Right lobe of liver (tissue), 6 donors: ENCODE data around the gene CELF2. TPM values are rescaled to one million over a fixed set of nuclear protein-coding genes. Genes with fewer than 3 reads are reported as not detected.

Experiments used
- ATAC-seq, 4 donors: fragments of 200-7000 bp; cut with Tn5 transposase; one replicate each; pipeline ENCODE4 v1.9.1; 2020; ENCODE audit warnings: mild to moderate bottlenecking in 4 of 4, moderate library complexity in 4 of 4
- DNase-seq, 3 donors: peaks; one replicate each; pipeline ENCODE4 v3.0.0-alpha.2; 2020
- H3K27ac ChIP-seq, 3 donors: fragments of 200-600 bp; one replicate each; pipeline ENCODE4 v1.8.0; 2022
- H3K27me3 ChIP-seq, 2 donors: fragments of 200-600 bp; one replicate each; pipeline ENCODE4 v1.8.0; 2022
- H3K36me3 ChIP-seq, 4 donors: fragments of 200-600 bp; sonication (generic) in 1 of 4; one replicate each; pipeline versions ENCODE4 v1.5.1 to v1.8.0; 2017 to 2022; ENCODE audit warnings: control low read depth in 1 of 4
- H3K4me1 ChIP-seq, 4 donors: fragments of 200-600 bp; sonication (generic) in 1 of 4; one replicate each; pipeline versions ENCODE4 v1.5.1 to v1.8.0; 2017 to 2022; ENCODE audit warnings: control low read depth in 1 of 4
- H3K4me3 ChIP-seq, 3 donors: fragments of 200-600 bp; one replicate each; pipeline ENCODE4 v1.8.0; 2022
- H3K9me3 ChIP-seq, 4 donors: fragments of 200-600 bp; sonication (generic) in 1 of 4; one replicate each; pipeline versions ENCODE4 v1.5.1 to v1.8.0; 2017 to 2022; ENCODE audit warnings: control low read depth in 1 of 4
- CTCF ChIP-seq, 4 donors: fragments of 200-600 bp in 3 of 4; fragments of 450-650 bp in 1 of 4; IDR thresholded peaks; one replicate each; pipeline versions ENCODE4 v1.5.1 to v1.8.0; 2016 to 2022; ENCODE audit warnings: antibody characterized with exemption in 4 of 4, mild to moderate bottlenecking in 2 of 4
- POLR2A ChIP-seq: fragments of 450-650 bp; IDR thresholded peaks from one replicate; pipeline ENCODE4 v1.6.1; 2017; ENCODE audit warnings: antibody characterized with exemption, mild to moderate bottlenecking
- WGBS: methylation state at CpG from one replicate; pipeline ENCODE4 v1.1.6; 2018; ENCODE audit warnings: low coverage, low lambda C conversion rate; ENCODE audit not compliant: insufficient coverage; ENCODE audit errors: missing lambda C conversion rate; 5-methylcytosine and 5-hydroxymethylcytosine counted together
- intact Hi-C, 2 donors: fragments of 100-400 bp; cut with DNase I; formaldehyde crosslinking; loops; one replicate each; pipeline versions ENCODE4 v1.11.2 to v1.14.1; 2022
- total RNA-seq, 6 experiments: library from RNA; depleted of rRNA in 2 of 6; stranded (reverse); fragments of >200 nt in 2 of 6; fragmentation: NEBNext Ultra II Directional in 3 of 6; extraction: Animal tissue kit (Norgen Biotek cat#: 25700) in 3 of 6; gene quantifications; one replicate each; pipeline versions ENCODE4 v1.1.0 to v1.2.4, GENCODE V29; 2016 to 2023
- donor health status: DM: no; HTN: yes; CAD: no.
- donor health status: DM: no; HTN: no; CAD: no.
- donor health status: DM: no; HTN: no; CAD: no.
- donor health status: DM: no; HTN: yes; CAD: no.
- donor health status: DM: no; HTN: yes; CAD: no.

The CELF2 gene
- total RNA-seq, 6 experiments from 2014 or later = 2.4 to 6.2 (median 3.7) TPM

DNA sequence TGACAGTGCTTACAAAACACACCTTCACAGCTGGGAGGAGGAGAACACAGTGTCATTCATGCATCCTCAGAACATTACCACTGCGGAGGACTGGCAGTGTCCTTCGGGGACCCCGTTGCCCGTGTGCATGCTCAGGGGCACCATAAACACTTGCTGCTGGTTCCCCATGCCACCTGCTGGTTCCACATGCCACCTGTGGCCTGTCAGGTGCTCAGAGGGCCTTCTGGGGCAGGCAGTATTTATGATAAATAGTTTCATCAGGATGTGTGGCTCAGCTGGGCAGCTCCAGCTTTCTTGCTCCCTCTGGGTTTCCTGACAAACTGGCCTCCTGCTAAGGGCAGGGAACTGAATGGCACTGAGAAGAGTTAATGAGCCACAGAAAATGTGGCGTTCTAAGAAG is 32.1 kb downstream of the CELF2 start:
- TF ChIP-seq CTCF (IDR thresholded peaks at IDR 0.05) (no peak), POLR2A (no peak)
- Histone ChIP-seq H3K36me3 (no peaks in the 10 kb centered on the region), H3K27me3 (no peaks in the 10 kb centered on the region), H3K4me3 (no peak overlapping the region), H3K4me1 (no peaks in the 10 kb centered on the region), H3K27ac (no peak overlapping the region), H3K9me3 (no peaks in the 10 kb centered on the region)
- DNase-seq (no peak), ATAC-seq (no peak)
- WGBS = 80% methylated on average over 5 of the region's 5 CpGs
- intact Hi-C loops = no loop called here

DNA sequence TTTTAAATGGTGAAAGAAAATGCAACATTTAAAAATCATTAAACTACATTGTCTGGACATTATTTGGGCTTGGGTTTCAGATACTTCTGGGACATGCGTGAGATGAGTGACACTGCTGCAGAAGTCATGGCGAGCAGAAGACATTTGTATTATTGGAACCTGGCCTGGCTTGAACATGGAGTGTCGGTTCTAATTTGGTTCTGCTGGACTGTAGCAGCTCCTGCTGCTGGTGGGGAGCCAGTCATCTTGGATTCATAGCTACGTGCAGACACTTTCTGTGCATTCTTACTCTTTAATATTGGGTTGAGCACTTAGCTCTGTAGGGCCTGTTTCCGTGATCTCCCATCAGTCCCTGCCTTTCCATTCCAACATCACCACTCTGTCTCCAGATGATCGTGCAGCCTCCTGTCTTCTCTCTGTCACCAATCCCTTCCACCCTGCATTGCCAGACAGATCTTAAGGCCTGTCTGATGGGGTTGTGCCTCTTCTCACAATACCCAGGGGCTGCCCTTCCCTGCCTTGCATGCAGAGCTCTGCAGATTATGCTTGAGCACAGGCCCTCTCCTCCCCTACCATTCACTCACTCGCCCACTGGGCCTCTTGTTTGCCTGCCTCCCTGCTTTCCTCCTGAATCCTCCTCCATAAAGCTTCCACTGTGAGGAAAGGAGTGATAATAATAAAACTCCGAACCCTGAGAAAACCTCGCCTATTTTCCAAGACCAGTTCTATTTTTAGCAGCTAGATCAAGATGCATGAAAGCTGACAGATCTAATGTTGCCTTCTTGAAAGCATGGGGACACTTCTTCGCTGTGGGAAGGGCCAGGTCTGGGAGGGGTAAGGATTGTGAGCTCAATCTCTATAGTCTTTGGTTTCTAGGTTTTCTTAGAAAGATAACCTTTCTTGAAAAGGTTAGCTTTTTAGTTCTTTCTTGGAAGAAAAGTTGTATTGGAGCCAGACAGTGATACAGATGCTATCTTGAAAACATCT is 32.9 kb downstream of the CELF2 start:
- no peaks in the 10 kb centered on the region for H3K9me3 ChIP-seq
- H3K27me3 ChIP-seq = no peaks in the 10 kb centered on the region
- H3K36me3 ChIP-seq = no peaks in the 10 kb centered on the region
- peak in 1 of 4 donors; percentile 25 for ATAC-seq
- no peak for DNase-seq
- H3K27ac ChIP-seq = no peak overlapping the region
- H3K4me3 ChIP-seq = no peak overlapping the region
- intact Hi-C loops = no loop called here
- WGBS = 63% methylated on average over 9 of the region's 10 CpGs
- TF ChIP-seq CTCF (IDR thresholded peaks at IDR 0.05) = no peak
- no peak for TF ChIP-seq POLR2A
- no peaks in the 10 kb centered on the region for H3K4me1 ChIP-seq

- TF ChIP-seq POLR2A = no peak
- WGBS = 56% methylated on average over 6 of the region's 6 CpGs
- intact Hi-C loops = no loop called here
- Histone ChIP-seq H3K27ac (no peak overlapping the region), H3K4me1 (no peaks in the 10 kb centered on the region), H3K4me3 (no peak overlapping the region), H3K9me3 (no peaks in the 10 kb centered on the region), H3K36me3 (no peaks in the 10 kb centered on the region), H3K27me3 (no peaks in the 10 kb centered on the region)
- DNase-seq = no peak
- no peak for ATAC-seq
Measured at GRCh38 chr10:11057018-11057417, 39.3 kb downstream of the CELF2 start.

DNA sequence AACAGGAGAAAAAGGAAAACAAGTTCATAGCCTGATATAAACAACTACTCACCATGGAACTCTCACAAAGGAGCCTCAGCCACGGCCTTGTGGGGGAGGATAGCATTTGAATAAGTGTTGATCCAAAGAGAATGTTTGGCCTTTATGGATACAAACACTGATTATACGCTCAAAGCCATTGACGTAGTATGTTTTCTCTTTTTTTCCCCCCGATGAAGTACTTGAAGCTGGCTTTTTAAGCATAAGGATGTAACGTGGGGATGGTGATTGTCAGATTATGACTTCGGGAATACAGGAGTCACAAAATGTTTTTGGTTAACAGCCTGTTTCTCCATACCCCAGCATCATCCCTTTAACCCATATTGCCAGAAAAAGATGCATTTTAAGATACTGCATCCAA is 39.8 kb downstream of the CELF2 start:
- ATAC-seq (no peak), DNase-seq (no peak)
- intact Hi-C loops = no loop called here
- no peaks in the 10 kb centered on the region for H3K27me3 ChIP-seq
- no peaks in the 10 kb centered on the region for H3K4me1 ChIP-seq
- no peak overlapping the region for H3K27ac ChIP-seq
- H3K4me3 ChIP-seq = no peak overlapping the region
- H3K9me3 ChIP-seq = no peaks in the 10 kb centered on the region
- TF ChIP-seq POLR2A = no peak
- TF ChIP-seq CTCF (IDR thresholded peaks at IDR 0.05) = no peak
- no peaks in the 10 kb centered on the region for H3K36me3 ChIP-seq
- 52% methylated on average over 6 of the region's 6 CpGs for WGBS

GRCh38 chr10:11057994-11058393 is 40.3 kb downstream of the CELF2 start:
- Histone ChIP-seq H3K9me3 (no peaks in the 10 kb centered on the region), H3K4me1 (no peaks in the 10 kb centered on the region), H3K36me3 (no peaks in the 10 kb centered on the region), H3K27me3 (no peaks in the 10 kb centered on the region), H3K27ac (no peak overlapping the region), H3K4me3 (no peak overlapping the region)
- DNase-seq (no peak), ATAC-seq (no peak)
- TF ChIP-seq POLR2A = no peak
- no peak for TF ChIP-seq CTCF (IDR thresholded peaks at IDR 0.05)
- intact Hi-C loops = no loop called here
- WGBS = 36% methylated on average over 4 of the region's 4 CpGs
